HEK293 (cell line): ENCODE data around the gene HSFX4.

Source experiments
- BCL11A ChIP-seq: fragments of 450-650 bp; formaldehyde crosslinking; IDR thresholded peaks from 2 replicates; pipeline ENCODE4 v1.5.1; 2016; ENCODE audit warnings: low read depth, missing biosample characterization, missing genetic modification characterization
- MEIS1 ChIP-seq: sonication (generic); formaldehyde crosslinking; IDR thresholded peaks from 2 replicates; pipeline ENCODE4 v1.8.1; 2022; ENCODE audit warnings: missing genetic modification reagents, mild to moderate bottlenecking, borderline replicate concordance
- ZEB2 ChIP-seq: fragments of 450-650 bp; formaldehyde crosslinking; IDR thresholded peaks from 2 replicates; pipeline ENCODE4 v1.5.1; 2016; ENCODE audit warnings: missing biosample characterization, missing genetic modification characterization
- ZFP41 ChIP-seq: fragments of 450-650 bp; formaldehyde crosslinking; IDR thresholded peaks from 2 replicates; pipeline ENCODE4 v1.5.1; 2016; ENCODE audit warnings: missing biosample characterization, missing genetic modification characterization, borderline replicate concordance
- ZNF10 ChIP-seq: fragments of 450-650 bp; formaldehyde crosslinking; IDR thresholded peaks from 2 replicates; pipeline ENCODE4 v1.5.1; 2017; ENCODE audit warnings: missing biosample characterization, missing genetic modification characterization
- ZNF2 ChIP-seq: fragments of 450-650 bp; formaldehyde crosslinking; IDR thresholded peaks from 2 replicates; pipeline ENCODE4 v1.5.1; 2016; ENCODE audit warnings: missing biosample characterization, missing genetic modification characterization
- ZNF670 ChIP-seq: fragments of 450-650 bp; formaldehyde crosslinking; IDR thresholded peaks from 2 replicates; pipeline ENCODE4 v1.5.1; 2016; ENCODE audit warnings: missing biosample characterization, missing genetic modification characterization, low read depth
- TF ChIP-seq, protein P1 (sequence below): fragments of 450-650 bp; formaldehyde crosslinking; IDR thresholded peaks from 2 replicates; pipeline ENCODE4 v1.5.1; 2016; ENCODE audit warnings: missing biosample characterization, missing genetic modification characterization
- TF ChIP-seq, protein P2 (sequence below): fragments of 450-650 bp; formaldehyde crosslinking; IDR thresholded peaks from 2 replicates; pipeline ENCODE4 v1.5.1; 2016; ENCODE audit warnings: missing biosample characterization, missing genetic modification characterization
- TF ChIP-seq, protein P3 (sequence below): fragments of 450-650 bp; formaldehyde crosslinking; IDR thresholded peaks from 2 replicates; pipeline ENCODE4 v1.5.1; 2016; ENCODE audit warnings: missing biosample characterization, missing genetic modification characterization

DNA sequence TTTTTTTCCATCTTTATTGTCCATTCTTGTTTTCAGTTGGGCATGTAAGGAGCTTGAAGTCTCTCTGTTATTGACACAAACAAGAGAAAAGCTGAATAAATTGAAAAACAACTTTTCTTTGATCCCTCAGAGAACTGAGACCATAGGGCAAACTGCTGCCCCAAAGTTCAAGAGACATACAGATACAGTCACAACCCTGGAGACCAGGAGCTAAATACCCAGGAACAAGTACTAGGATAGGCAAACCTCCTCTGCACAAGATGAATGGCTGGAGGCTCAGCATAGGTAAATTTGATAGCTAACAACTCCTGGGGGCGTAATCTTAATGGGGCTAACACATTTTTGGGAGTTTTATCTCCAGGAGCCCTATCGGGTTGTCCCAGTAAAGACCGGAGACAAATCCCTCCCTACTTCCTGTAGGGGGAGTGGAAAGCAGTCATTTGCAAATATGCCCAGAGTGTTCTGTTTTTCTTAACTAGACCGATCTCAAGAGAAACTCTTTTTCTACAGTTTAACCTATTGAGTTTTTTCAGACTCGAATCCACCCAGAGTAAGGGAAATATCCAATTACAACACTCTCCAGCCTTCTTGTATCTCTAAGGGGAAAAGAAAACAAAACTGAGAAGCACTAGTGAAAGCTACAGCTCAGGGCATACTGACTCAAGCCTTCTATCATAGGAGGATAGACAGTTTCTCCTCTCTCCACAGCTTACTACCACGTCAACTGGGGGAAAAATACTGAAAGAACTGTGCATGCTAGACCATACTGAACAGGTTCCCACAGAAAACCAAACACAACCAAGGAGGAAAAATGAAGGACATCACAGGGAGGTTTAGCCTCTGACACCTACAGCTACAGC, 25.3 kb upstream of the HSFX4 start:
- TF ChIP-seq ZNF670 (tag by site-specific recombination): no peak
- TF ChIP-seq, protein P1, sequence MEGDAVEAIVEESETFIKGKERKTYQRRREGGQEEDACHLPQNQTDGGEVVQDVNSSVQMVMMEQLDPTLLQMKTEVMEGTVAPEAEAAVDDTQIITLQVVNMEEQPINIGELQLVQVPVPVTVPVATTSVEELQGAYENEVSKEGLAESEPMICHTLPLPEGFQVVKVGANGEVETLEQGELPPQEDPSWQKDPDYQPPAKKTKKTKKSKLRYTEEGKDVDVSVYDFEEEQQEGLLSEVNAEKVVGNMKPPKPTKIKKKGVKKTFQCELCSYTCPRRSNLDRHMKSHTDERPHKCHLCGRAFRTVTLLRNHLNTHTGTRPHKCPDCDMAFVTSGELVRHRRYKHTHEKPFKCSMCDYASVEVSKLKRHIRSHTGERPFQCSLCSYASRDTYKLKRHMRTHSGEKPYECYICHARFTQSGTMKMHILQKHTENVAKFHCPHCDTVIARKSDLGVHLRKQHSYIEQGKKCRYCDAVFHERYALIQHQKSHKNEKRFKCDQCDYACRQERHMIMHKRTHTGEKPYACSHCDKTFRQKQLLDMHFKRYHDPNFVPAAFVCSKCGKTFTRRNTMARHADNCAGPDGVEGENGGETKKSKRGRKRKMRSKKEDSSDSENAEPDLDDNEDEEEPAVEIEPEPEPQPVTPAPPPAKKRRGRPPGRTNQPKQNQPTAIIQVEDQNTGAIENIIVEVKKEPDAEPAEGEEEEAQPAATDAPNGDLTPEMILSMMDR (tag by site-specific recombination): no peak
- no peak for TF ChIP-seq ZNF2
- TF ChIP-seq ZFP41: no peak
- TF ChIP-seq ZNF10 (tag by site-specific recombination): no peak
- TF ChIP-seq, protein P2, sequence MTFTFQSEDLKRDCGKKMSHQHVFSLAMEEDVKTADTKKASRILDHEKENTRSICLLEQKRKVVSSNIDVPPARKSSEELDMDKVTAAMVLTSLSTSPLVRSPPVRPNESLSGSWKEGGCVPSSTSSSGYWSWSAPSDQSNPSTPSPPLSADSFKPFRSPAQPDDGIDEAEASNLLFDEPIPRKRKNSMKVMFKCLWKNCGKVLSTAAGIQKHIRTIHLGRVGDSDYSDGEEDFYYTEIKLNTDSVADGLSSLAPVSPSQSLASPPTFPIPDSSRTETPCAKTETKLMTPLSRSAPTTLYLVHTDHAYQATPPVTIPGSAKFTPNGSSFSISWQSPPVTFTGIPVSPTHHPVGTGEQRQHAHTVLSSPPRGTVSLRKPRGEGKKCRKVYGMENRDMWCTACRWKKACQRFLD: no peak
- no peak for TF ChIP-seq MEIS1 (CRISPR knock-in tag)
- TF ChIP-seq BCL11A (tag by site-specific recombination): no peak
- TF ChIP-seq, protein P3, sequence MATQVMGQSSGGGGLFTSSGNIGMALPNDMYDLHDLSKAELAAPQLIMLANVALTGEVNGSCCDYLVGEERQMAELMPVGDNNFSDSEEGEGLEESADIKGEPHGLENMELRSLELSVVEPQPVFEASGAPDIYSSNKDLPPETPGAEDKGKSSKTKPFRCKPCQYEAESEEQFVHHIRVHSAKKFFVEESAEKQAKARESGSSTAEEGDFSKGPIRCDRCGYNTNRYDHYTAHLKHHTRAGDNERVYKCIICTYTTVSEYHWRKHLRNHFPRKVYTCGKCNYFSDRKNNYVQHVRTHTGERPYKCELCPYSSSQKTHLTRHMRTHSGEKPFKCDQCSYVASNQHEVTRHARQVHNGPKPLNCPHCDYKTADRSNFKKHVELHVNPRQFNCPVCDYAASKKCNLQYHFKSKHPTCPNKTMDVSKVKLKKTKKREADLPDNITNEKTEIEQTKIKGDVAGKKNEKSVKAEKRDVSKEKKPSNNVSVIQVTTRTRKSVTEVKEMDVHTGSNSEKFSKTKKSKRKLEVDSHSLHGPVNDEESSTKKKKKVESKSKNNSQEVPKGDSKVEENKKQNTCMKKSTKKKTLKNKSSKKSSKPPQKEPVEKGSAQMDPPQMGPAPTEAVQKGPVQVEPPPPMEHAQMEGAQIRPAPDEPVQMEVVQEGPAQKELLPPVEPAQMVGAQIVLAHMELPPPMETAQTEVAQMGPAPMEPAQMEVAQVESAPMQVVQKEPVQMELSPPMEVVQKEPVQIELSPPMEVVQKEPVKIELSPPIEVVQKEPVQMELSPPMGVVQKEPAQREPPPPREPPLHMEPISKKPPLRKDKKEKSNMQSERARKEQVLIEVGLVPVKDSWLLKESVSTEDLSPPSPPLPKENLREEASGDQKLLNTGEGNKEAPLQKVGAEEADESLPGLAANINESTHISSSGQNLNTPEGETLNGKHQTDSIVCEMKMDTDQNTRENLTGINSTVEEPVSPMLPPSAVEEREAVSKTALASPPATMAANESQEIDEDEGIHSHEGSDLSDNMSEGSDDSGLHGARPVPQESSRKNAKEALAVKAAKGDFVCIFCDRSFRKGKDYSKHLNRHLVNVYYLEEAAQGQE (tag by site-specific recombination): no peak
- no peak for TF ChIP-seq ZEB2
